ENCODE results near the gene SRPK3. TPM values are rescaled to one million over a fixed set of nuclear protein-coding genes. Genes with fewer than 3 reads are reported as not detected.

The SRPK3 gene
- polyA plus RNA-seq, 4 donors: 0.15 to 1.1 (median 0.27) TPM; not detected in 1

- Histone ChIP-seq H3K4me1 (ENCODE audit: control insufficient read depth in 3 of 3, insufficient read depth in 2 of 3, low read depth in 1 of 3, low read length in 2 of 3) (no peaks in the 10 kb centered on the region), H3K9me3 (ENCODE audit: control insufficient read depth in 2 of 2, insufficient read depth in 1 of 2, low read depth in 1 of 2, low read length in 1 of 2) (no peaks in the 10 kb centered on the region), H3K4me3 (ENCODE audit: low read depth in 1 of 3, low read length in 3 of 3) (peak within 1 kb of the TSS in 2 of 3 donors; percentile 24 to 40), H3K27me3 (ENCODE audit: control insufficient read depth in 3 of 3, insufficient read depth in 3 of 3, low read length in 3 of 3) (peaks cover 2 to 47% (median 10%) of the 10 kb centered on the region in 3 donors), H3K36me3 (ENCODE audit: control insufficient read depth in 3 of 3, insufficient read depth in 2 of 3, low read depth in 1 of 3, low read length in 3 of 3) (no peaks in the 10 kb centered on the region), H3K27ac (ENCODE audit: low read depth in 1 of 3, low read length in 2 of 3) (no peak within 1 kb of the TSS)
- DNase-seq (no peak), FAIRE-seq (no peak)
- 1 to 33% (median 5%) methylated on average over 12 to 97 of the region's 97 CpGs for WGBS, 3 donors
These were observed 49.2 kb downstream of the SRPK3 start, which contains the start of gene PDZD4 for GRCh38 chrX:153829799-153830639. PDZD4 (minus strand) TSS chrX:153830544; CDS start chrX:153830298, 246 bp downstream.

GRCh38 chrX:153830640-153831428, 50.0 kb downstream of the SRPK3 start:
- DNase-seq: no peak
- peaks cover 2 to 41% (median 10%) of the 10 kb centered on the region in 3 donors for H3K27me3 ChIP-seq (ENCODE audit: control insufficient read depth in 3 of 3, insufficient read depth in 3 of 3, low read length in 3 of 3)

GRCh38 chrX:153831429-153832150, 50.7 kb downstream of the SRPK3 start:
- DNase-seq: no peak
- Histone ChIP-seq H3K27ac (ENCODE audit: low read depth in 1 of 3, low read length in 2 of 3) (no peak overlapping the region), H3K4me1 (ENCODE audit: control insufficient read depth in 3 of 3, insufficient read depth in 2 of 3, low read depth in 1 of 3, low read length in 2 of 3) (no peaks in the 10 kb centered on the region), H3K36me3 (ENCODE audit: control insufficient read depth in 3 of 3, insufficient read depth in 2 of 3, low read depth in 1 of 3, low read length in 3 of 3) (no peaks in the 10 kb centered on the region), H3K9me3 (ENCODE audit: control insufficient read depth in 2 of 2, insufficient read depth in 1 of 2, low read depth in 1 of 2, low read length in 1 of 2) (no peaks in the 10 kb centered on the region), H3K4me3 (ENCODE audit: low read depth in 1 of 3, low read length in 3 of 3) (no peak overlapping the region), H3K27me3 (ENCODE audit: control insufficient read depth in 3 of 3, insufficient read depth in 3 of 3, low read length in 3 of 3) (peaks cover 2 to 41% (median 10%) of the 10 kb centered on the region in 3 donors)
- 56 to 66% (median 59%) methylated on average over 19 to 23 of the region's 23 CpGs for WGBS, 3 donors
- no peak for FAIRE-seq

More at GRCh38 chrX:153830640-153831428, 50.0 kb downstream of the SRPK3 start:
- H3K9me3 ChIP-seq (ENCODE audit: control insufficient read depth in 2 of 2, insufficient read depth in 1 of 2, low read depth in 1 of 2, low read length in 1 of 2): no peaks in the 10 kb centered on the region
- H3K4me3 ChIP-seq (ENCODE audit: low read depth in 1 of 3, low read length in 3 of 3): peak overlapping the region in 1 of 3 donors; percentile 40
- no peaks in the 10 kb centered on the region for H3K4me1 ChIP-seq (ENCODE audit: control insufficient read depth in 3 of 3, insufficient read depth in 2 of 3, low read depth in 1 of 3, low read length in 2 of 3)
- 2 to 48% (median 36%) methylated on average over 28 to 102 of the region's 102 CpGs for WGBS, 3 donors
- FAIRE-seq: no peak
- no peaks in the 10 kb centered on the region for H3K36me3 ChIP-seq (ENCODE audit: control insufficient read depth in 3 of 3, insufficient read depth in 2 of 3, low read depth in 1 of 3, low read length in 3 of 3)
- H3K27ac ChIP-seq (ENCODE audit: low read depth in 1 of 3, low read length in 2 of 3): no peak overlapping the region

GRCh38 chrX:153832728-153833127, 51.9 kb downstream of the SRPK3 start:
- H3K4me3 ChIP-seq (ENCODE audit: low read depth in 1 of 3, low read length in 3 of 3): no peak overlapping the region
- no peaks in the 10 kb centered on the region for H3K4me1 ChIP-seq (ENCODE audit: control insufficient read depth in 3 of 3, insufficient read depth in 2 of 3, low read depth in 1 of 3, low read length in 2 of 3)
- 82 to 85% (median 84%) methylated on average over 6 to 10 of the region's 10 CpGs for WGBS, 3 donors
- FAIRE-seq (no peak), DNase-seq (no peak)
- peaks cover 2 to 35% (median 10%) of the 10 kb centered on the region in 3 donors for H3K27me3 ChIP-seq (ENCODE audit: control insufficient read depth in 3 of 3, insufficient read depth in 3 of 3, low read length in 3 of 3)
- H3K36me3 ChIP-seq (ENCODE audit: control insufficient read depth in 3 of 3, insufficient read depth in 2 of 3, low read depth in 1 of 3, low read length in 3 of 3): no peaks in the 10 kb centered on the region
- H3K27ac ChIP-seq (ENCODE audit: low read depth in 1 of 3, low read length in 2 of 3): no peak overlapping the region
- no peaks in the 10 kb centered on the region for H3K9me3 ChIP-seq (ENCODE audit: control insufficient read depth in 2 of 2, insufficient read depth in 1 of 2, low read depth in 1 of 2, low read length in 1 of 2)

Other genes starting within 250 kb of the SRPK3 start
- gene CCNQ, start 181.9 kb upstream of the SRPK3 start, polyA plus RNA-seq: 10 to 100 TPM; 14.9 to 41.9 (median 34.4) TPM
- 1 to 10 TPM in 1 of 4 donors, under 1 TPM in 1, not detected in 2; 0.06 to 5.5 TPM for gene DUSP9, start 133.8 kb upstream of the SRPK3 start, polyA plus RNA-seq
- 10 to 100 TPM in 1 of 4 donors, 1 to 10 TPM in 2, not detected in 1; 1.1 to 54.5 (median 1.4) TPM for gene PNCK, start 107.2 kb upstream of the SRPK3 start, polyA plus RNA-seq
- 100 to 1,000 TPM in 1 of 4 donors, 10 to 100 TPM in 3; 34.0 to 140 (median 59.2) TPM for gene SLC6A8, start 93.1 kb upstream of the SRPK3 start, polyA plus RNA-seq
- 100 to 1,000 TPM in 2 of 4 donors, 10 to 100 TPM in 2; 68.4 to 243 (median 152) TPM for gene BCAP31, start 56.7 kb upstream of the SRPK3 start, polyA plus RNA-seq
- gene ABCD1, start 56.2 kb upstream of the SRPK3 start, polyA plus RNA-seq: 10 to 100 TPM; 10.1 to 37.3 (median 20.4) TPM
- gene PLXNB3, start 16.8 kb upstream of the SRPK3 start, polyA plus RNA-seq: 1 to 10 TPM in 1 of 4 donors, under 1 TPM in 2, not detected in 1; 0.54 to 1.6 (median 0.66) TPM
- gene IDH3G, start 13.3 kb downstream of the SRPK3 start, polyA plus RNA-seq: 100 to 1,000 TPM in 1 of 4 donors, 10 to 100 TPM in 3; 59.9 to 114 (median 85.5) TPM
- 100 to 1,000 TPM; 288 to 694 (median 446) TPM for gene SSR4, start 13.6 kb downstream of the SRPK3 start, polyA plus RNA-seq
- 10 to 100 TPM in 1 of 4 donors, 1 to 10 TPM in 2, under 1 TPM in 1; 0.22 to 11.5 (median 2.4) TPM for gene PDZD4, start 49.5 kb downstream of the SRPK3 start, polyA plus RNA-seq
- gene L1CAM, start 105.1 kb downstream of the SRPK3 start, polyA plus RNA-seq: 10 to 100 TPM in 1 of 4 donors, 1 to 10 TPM in 1, under 1 TPM in 1, not detected in 1; 0.54 to 16.3 (median 2.1) TPM
- gene AVPR2, start 123.6 kb downstream of the SRPK3 start, polyA plus RNA-seq: 1 to 10 TPM in 1 of 4 donors, under 1 TPM in 1, not detected in 2; 0.31 to 3.5 TPM
- 10 to 100 TPM; 29.8 to 63.0 (median 49.0) TPM for gene ARHGAP4, start 145.2 kb downstream of the SRPK3 start, polyA plus RNA-seq
- gene NAA10, start 154.0 kb downstream of the SRPK3 start, polyA plus RNA-seq: 100 to 1,000 TPM in 3 of 4 donors, 10 to 100 TPM in 1; 55.6 to 152 (median 107) TPM
- gene RENBP, start 163.6 kb downstream of the SRPK3 start, polyA plus RNA-seq: 100 to 1,000 TPM in 1 of 4 donors, 10 to 100 TPM in 2, 1 to 10 TPM in 1; 5.1 to 114 (median 21.9) TPM
- 10 to 100 TPM in 2 of 4 donors, 1 to 10 TPM in 2; 7.6 to 32.9 (median 19.5) TPM for gene HCFC1, start 190.8 kb downstream of the SRPK3 start, polyA plus RNA-seq
- 10 to 100 TPM in 1 of 4 donors, 1 to 10 TPM in 3; 4.2 to 10.1 (median 6.0) TPM for gene TMEM187, start 191.7 kb downstream of the SRPK3 start, polyA plus RNA-seq
- 100 to 1,000 TPM in 3 of 4 donors, 10 to 100 TPM in 1; 57.2 to 135 (median 117) TPM for gene IRAK1, start 238.9 kb downstream of the SRPK3 start, polyA plus RNA-seq

Data from small intestine (tissue), 7 donors.